Central memory CD4-positive, alpha-beta T cell (primary cell): Measurements from ENCODE around the gene CTIF.

Experiments used
- DNase-seq: peaks from one replicate; pipeline ENCODE4 v3.0.0; 2022

CTIF gene

DNA sequence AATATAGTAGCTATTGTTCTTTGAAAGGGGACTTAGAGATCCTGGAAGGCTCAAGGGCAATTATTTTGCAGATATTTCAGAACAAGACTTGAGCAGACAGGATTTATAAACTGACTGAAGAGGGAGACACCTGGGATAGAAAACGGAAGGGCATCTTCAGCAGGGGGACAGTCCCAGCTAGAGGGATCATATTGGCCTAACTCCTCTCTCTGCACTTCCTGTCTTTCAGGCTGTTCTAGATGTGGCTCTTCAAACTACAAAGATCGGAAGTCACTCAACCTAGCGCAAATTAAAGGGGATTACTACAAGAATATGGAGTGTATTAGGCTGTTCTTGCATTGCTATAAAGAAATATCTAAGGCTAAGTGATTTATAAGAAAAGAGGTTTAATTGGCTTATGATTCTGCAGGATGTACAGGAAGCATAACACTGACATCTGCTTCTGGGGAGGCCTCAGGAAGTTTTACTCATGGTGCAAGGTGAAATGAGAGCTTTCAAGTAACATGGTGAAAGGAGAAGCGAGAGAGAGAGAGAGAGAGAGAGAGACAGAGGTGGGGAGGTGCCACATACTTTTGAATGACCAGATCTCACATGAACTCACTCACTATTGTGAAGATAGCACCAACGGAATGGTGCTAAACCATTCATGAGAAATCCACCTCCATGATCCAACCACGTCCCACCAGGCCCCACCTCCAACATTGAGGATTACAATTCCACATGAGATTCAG, 5.3 kb upstream of the CTIF start:
- no peak for DNase-seq

DNA sequence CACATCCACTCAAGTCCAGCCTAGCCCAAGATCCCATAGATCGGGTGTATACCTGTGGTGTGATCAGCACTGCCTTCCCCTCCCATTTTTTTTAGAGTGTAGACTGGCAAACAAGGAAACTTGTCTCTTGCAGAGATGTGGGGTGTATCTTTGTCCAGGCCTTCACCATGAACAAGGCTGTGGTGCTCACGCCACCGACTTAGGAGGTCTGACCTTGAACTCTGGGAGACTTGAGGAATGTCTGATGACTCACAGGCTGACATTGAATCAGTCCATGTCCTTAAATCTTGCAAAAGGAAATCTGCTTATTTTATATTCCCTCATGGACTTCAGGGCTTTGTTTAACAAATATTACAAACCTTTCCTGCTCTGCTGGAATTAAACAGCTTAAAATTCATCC, 4.5 kb upstream of the CTIF start:
- no peak for DNase-seq

DNA sequence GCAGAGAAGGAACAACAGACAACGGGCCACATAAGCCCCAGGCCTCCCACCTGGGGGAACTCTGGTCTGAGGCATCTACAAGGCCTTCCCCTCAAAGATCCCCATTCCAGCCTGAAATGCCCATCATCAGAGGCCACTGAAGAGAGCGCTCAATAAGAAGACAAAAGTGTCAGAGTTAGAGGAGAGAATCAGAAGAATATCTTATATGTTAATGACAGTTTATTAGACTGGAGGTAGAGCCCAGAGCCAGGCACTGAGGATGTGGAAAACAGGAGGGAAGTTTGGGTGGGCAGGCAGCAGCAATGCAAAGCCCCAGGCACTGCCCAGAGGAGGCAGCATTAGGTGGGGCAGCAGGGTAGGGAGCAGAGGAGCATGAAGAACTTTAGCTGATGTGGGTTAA, 2.9 kb upstream of the CTIF start:
- no peak for DNase-seq

DNA sequence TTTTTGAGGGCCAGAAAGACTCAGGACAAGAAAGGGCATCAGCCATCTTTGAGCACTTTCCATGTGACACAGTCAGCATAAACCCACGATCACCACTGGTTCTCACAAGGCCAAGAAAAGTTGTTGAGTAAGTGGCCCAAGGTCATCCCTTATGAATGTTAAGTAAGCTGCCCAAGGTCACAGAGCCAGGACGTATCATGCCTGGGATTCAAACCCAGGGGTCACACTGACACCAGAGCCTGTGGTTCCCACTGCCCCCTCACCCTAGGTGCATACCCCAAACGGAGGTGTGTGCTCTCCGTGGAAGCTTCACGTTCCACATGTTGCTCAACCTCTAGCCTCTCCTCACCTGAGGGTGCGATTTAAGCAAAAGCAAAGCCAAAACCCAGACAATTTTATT, 2.3 kb upstream of the CTIF start:
- DNase-seq: no peak

DNA sequence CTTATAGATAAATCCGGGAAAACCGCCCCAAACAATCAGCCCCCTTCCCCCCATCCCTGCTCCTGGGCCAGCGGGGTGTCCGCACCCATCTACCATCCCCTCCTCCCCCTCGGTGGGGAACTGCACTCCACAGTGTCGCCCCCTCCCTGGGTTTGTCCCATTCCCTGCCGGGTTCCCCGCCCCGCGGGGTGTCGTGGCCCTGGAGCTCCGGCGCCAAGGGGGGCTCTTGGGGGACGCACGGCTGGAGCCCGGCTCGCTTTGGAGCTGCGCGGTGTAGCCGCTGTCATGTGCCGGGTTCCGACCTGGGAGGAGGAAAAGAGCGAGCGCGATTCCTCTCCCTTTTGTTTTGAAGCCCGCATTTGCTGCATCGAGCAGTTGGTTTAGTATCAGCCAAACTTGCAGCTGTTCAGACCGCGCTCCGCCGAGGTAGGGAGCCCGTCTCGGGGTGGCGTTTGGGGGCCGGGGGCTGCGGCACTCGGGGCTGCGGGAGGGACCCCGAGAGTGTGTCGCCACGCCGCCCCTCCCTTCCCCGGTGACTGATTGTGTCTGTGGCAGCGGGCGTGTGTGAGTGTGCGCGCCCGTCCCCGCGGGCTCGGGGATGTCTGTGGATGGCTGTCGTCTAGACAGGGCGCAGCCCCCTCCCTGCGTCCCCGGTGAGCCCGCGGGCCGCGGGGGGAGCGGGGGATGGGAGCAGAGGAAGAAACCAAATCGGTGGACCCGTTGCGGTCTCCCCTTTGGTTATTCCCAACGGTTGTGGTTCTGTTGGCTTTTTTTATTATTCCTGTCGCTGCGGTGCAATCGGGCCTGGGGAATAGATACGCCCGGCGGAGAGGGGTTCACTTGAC, 797 bp downstream of the CTIF start:
- peak; percentile 32 for DNase-seq

DNA sequence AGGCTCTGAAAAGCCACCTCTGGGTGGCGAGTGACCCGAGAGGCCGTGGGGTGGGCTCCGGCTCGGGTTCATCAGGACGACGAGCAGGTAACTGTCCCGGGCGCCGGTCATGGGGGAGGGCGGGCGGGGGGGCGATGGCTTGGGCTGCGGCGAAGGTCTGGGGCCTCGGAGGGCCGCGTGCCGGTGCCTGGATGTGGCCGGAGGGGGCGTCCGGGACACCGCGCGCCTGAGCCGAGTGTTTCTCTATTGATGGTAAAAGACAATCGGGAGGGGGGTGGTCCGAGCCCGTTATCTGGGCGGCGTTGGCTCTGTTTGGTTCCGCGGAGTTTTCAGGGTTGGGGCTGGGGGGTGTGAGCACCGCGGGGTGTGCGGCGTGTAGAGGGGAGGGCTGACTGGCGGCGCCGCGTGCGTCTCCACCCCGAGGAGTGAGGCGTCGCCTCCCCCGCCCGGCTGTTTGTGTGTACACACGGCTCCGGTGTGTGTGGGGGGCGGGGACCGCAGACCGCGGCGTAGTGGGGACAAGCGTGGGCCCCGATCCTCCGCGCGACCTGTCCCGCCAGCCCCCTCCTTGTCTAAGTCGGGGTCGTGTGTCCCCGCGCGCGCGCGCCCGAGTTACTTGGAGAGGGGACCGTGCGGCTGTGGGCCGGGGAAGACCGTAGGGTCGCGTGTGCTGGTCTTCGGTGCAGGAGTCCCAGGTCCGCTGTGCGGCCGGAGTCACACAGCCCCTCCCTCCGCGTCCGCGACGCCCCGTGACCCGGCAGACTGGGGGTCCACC, 1.6 kb downstream of the CTIF start:
- DNase-seq: peak; percentile 36

DNA sequence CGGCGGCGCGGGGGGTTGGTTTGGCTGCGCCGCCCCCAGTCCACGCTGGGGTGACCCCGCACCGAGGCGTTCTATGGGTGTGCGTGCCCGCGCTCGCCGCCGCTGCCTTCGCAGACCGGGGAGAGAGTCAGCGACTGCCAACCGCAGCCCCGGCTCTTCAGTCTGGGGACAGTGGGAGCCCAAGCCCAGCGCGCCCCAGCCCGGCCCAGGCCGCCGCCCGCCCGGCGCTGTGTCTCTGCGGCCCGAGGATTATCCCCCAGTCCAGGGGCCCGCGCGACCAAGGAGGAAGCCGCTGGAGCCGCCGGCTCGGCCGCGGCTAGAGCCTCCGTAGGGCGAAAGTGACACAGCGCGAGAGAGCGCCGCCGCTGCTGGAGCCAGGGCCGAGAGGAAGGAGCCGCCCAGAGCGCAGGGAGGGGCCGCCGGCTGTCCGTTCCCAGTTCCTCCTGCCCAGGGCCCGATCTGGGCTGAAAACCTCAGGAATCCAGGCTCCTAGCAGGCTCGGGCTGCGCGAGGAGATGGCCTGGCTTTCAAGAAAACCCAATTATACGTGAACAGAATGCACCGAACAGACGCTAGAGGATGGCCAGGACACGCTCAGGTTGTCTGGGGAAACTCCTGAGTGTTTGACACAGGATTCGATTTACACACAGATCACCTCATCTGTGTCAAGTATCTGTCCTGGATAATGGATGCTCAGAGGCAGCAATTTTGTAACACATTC, 2.4 kb downstream of the CTIF start:
- no peak for DNase-seq

DNA sequence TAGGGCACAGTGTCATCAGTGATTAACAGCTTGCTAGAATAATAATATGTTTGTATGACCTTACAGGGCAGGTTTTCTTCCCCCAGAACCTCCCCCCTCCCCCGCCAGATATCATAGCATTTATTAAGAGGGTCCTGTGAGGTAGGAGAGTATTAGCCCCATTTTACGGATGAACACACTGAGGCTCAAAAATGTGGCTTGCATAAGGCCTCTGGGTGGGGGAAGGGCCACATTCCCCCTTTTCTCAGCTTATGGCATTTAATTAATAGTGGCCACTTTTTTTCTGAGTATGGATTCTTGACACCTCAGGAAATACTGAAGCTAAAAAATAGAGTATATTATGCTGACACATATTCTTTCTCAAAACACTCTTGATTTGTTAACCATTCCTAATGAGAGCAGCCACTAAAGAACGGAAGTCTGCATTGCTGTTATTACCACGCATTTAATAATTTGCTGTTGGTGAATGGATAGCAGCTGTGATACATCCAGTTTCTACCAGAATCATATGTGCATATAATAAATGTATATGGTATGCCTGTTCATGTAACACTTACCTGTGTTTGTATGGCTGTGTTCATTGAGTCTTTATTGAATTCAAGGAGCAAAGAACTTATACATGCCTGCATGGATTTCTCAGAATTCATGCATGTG, 3.0 kb downstream of the CTIF start:
- no peak for DNase-seq

DNA sequence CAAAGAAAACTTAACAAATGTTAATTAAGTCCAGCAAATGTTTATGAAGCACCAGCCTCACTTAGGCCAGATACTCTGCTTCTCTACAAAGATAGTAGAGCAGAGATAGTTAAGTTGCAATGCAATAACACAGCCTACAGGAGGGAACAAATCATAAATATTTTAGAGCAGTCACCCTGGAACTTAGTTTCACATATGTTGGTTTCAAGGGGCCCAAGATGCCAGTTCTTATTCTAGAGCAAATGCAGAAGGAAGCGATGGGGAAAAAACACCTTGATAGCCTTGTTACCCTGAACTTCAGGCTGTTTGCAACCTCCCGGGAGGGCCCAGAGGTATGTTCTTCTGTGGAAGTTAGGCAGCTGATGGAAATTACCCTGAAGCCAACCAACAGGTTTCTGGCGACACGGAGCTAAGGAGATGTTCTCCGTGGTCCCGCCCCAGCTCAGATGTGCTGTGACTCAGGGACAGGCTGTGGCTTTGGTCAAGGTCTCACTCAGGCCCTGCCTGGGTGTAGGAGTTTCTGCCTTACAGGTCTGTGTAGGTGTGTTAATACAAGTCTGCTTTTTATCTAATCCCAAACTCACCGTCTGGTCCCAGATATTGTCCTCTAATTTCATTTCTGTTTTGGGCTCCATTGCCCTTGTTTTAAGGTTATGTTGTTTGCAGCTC, 3.8 kb downstream of the CTIF start:
- no peak for DNase-seq

DNA sequence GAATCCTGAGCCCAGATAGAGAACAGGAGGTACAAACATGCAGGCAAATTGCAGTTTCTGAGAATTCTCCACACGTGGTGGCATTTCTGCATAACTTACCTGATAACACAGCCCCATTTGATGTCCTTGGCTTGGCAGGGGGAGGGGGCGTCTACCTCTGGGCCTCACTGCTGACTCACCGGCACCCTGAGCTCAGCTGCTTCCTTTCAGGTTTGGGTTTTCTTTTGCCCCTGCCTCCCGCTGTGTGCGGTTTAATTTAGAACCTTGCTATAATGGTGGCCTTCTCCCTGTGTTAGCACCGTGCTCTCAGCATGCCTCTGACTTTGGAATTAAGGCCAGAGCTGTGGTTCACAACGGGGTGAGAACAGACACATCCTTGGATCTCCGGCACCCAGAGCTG, 4.4 kb downstream of the CTIF start:
- no peak for DNase-seq

DNA sequence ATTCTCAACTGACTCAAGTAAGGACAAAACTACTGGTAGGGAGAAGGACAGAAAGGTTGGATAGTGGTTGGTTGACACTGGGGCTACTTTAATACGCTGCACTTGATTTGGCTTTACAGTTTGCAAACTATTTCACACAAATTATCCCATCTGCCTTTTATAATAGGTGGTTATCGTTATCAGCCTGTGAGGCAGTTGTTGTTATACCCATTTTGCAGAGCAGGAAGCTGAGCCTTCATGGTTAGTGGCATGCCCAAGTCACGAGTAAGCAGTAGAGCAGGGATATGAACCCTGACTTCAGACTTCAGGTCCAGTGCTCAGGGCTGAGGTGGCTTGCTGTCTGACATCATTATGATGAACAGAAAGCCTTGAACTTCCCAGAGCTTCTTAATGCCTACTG, 5.3 kb downstream of the CTIF start:
- DNase-seq: no peak

DNA sequence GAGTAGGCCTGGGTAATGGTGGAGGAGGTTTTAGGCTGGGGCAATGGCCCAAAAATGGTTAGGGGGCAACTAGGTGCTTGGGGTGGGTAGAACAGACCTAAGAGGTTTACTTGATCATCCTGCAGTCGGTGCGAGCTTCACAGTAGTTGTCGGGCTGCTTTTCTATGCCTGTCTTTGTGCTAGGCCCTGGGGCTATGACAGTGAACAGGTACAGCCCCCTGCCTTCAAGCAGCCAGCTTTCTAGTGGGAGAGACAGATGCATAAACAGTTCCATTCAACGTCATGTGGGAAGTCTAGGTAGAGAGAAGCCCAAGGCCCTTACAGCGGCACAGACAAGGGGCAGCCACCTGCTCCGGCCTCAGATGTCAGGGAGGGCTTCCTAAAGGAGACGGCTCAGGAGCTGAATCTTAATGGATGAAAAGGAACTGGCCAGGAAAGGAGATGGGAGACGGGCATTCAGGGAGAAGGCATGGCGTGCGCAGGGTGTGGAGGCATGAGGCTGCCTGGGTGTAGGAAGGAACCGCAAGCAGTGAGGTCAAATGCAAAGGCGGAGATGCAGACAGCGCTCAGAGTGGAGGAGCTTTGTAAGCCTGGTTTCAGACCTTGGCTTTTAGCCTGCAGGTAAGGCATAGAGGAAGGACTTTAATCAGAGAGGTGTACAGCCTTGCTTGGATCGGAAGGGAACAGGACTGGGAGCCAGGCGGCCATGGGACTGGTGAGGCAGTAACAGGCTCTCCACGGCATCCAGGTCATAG, 6.0 kb downstream of the CTIF start:
- DNase-seq: no peak

DNA sequence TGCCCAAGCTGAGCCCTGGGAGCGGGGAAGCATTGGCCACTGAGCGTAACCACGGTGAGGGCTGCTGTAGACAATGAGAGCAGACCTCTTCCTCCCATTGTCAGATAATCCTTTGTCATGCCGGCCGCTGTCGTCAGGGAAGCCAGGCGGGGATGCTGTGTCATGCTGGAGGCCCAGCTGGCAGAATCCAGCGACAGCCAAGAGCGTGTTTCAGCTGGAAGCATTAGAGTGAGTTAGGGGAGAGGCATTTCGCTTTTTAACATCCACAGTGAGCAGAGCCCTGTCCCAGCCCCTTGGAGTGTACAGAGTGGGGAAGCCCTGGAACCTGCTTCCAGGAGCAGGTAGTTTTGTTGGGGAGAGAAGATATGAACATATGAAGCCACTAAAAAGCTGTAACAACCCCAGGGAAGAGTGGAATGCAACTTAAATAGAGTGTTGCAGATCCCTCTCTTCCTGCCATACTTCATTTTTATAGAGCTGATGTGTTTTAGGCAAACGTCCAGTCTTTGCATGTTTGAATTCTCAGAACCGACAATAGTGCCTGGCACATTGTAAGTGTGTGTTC, 7.0 kb downstream of the CTIF start:
- DNase-seq: no peak

DNA sequence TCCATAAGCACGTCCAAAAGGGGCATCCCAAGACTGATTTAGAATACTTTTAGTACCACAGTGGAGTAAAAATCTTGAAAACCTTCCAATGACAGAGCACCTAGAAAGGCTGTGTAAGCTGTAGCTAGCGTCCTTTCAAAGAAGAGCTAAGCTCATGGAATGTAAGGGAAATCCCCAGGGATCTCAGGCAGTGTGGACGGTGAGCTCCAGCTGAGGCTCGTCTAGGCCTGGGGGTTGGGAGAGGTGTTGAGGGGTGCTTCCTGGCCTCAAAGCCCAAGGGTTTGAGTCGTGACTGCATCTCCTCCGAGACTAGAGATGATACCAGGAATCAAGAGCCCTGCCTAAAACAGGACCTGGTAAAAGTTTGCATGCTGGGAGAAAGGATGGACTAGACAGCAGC, 7.6 kb downstream of the CTIF start:
- DNase-seq: no peak

DNA sequence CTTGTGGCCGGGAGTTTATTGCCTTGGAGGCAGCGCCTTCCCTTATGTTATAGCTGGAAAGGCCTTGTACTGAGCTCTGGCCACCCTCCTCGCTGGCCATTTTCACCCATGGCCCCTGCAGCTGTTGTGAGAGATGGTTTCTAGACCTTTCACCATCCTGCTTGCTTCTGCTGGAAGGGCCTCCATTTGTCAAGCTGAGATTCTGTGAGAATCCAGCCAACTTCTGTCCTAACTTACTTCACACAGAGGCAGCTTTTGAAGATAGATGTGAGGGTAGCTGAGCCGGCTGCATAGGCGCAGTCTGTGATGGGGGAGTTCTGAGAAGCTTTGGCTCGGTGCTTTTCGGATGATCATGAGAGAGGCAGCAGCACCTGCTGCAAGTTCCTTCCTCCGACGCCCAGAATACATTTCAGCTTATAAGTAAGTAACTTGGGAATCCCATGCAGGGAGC, 8.7 kb downstream of the CTIF start:
- no peak for DNase-seq

DNA sequence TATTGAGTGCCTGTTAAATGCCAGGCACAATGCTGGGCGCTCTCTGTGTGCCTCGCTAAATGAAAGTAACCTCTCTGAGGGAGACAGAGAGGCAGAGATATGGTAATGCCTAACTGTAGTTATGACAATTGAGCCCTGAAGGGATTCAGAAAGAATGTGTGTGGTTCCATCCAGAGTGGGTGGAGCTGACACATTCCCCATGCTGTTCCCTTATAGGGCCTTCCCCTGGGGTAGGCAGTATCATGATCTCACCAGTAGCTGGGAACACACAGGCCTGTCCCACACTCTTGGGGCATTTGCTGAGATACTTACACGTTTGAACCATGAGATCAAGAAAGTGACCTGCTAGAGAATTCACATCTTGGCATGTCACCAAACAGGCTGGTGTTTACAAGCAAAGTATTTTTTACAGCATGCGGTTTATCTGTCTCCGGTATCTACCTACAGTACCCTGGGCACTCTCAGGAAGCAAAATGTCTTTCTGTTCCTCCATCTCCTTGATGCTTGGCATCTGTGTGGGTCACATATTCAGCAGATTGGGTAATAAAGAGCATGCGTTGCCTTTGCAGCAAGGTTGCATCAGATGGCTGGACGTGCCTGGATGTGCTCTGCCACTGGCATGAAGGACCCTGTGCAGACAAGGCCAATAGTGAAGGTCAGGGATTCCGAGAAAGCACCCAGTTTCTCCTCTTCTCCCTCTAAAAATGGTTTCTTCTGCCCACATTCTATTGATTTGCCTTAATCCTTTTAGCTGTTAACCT, 9.4 kb downstream of the CTIF start:
- DNase-seq: no peak

DNA sequence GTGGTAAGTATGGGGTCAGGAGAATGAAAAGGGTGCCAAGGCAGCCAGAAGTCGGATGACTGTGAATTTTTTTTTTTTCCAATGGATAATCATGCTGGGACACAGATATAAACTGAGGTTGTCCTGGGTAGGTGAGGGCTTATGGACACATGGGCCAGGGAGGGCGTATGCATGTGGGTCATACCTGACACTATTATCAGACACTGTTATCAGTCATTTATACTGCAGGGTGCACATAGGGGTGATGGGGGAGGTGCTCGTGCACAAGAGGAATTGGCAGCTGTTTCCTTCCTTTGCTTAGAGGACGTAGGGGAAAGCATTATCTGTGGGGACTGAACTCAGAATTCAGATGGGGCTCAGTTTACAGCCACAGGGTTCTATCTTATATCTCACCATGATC, 10.1 kb downstream of the CTIF start:
- DNase-seq: no peak

DNA sequence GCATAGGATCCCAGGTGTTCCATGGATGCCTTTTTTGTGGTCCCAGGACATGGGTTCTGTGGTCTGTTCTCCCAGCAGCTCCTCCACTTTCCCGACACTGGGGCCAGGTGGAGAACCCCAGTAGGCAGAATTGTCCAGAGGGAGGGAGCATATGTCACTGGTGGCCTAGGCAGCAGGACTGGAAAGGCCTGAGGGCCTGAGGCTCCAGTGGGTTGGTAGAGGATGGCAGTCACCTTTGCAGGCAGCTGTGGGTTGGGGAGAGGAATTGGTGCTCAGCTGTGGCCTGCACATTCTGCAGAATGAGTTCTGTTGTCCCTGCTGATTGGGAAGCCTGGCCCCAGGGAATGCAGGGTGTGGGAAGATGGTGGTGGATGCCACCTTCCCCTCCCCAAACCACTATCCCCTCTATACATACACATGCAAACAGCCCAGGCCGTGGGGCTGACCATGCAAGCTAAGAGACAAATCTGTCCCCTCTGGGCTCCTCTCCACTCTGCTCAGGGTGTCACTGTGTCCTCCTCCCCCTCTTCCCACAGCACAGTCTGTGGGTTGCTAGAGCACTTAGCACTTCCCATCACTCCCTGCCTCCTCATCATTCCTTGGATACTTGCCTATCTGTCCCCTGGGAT, 11.4 kb downstream of the CTIF start:
- no peak for DNase-seq

DNA sequence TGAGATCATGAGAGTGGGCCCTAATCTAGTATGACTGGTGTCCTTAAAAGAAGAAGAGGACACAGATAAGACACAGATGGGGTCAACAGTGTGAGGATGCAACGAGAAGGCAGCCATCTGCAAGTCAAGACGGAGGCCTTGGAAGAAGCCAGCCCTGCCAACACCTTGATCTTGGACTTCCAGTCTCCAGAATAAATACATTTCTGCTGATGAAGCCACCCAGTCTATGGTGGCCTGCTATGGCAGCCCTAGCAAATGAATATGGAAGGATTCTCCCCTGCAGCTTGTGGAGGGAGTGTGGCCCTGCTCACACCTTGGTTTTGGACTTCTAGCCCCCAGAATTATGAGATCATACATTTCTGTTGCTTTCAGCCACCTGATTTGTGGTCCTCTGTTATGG, 12.3 kb downstream of the CTIF start:
- DNase-seq: no peak
